HL-60 (cell line): Measurements from ENCODE around the gene ADAT3.

Experiments used
- SPI1 ChIP-seq: IDR thresholded peaks from 2 replicates; pipeline ENCODE4 v1.6.1; 2012; ENCODE audit warnings: low read depth, mild to moderate bottlenecking, borderline replicate concordance
- TF ChIP-seq, protein P1 (sequence below): IDR thresholded peaks from one replicate; pipeline ENCODE4 v1.5.1; 2011; ENCODE audit warnings: low read length, control low read depth, inconsistent platforms; ENCODE audit not compliant: insufficient read depth
- TF ChIP-seq, protein P2 (sequence below): IDR thresholded peaks from 2 replicates; pipeline ENCODE4 v1.6.1; 2012; ENCODE audit warnings: low read depth; ENCODE audit not compliant: insufficient replicate concordance

DNA sequence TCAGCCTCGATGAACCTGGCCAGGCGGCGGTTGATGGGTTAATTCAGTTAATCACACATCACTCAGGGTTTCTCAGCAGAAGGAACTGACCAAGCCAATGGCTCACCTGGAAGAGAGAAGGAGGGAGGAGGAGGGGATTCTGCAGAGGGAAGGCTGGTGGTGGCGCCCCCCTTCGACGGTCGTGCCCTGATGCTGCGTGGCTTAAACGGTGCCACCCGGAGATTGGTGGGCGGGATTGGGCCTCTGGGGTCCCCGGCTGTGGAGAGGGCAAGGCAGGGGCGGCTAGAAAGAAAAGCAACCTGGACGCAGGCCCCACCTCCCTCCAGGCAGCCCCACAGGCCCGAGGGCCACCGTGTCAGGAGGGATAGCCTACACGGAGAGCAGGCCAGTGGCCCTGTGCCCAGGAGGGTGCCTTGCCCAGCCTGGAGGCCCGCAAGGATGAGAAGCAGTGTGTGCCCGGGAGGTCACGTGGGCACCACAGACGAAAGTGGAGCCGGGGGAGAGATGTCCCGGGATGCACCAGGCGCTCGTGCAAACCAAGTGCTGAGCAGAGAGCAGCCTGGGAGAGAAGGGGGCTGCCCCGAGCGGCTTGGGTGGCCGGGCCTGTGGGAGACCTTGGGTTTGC is 51.8 kb downstream of the ADAT3 start:
- TF ChIP-seq, protein P1, sequence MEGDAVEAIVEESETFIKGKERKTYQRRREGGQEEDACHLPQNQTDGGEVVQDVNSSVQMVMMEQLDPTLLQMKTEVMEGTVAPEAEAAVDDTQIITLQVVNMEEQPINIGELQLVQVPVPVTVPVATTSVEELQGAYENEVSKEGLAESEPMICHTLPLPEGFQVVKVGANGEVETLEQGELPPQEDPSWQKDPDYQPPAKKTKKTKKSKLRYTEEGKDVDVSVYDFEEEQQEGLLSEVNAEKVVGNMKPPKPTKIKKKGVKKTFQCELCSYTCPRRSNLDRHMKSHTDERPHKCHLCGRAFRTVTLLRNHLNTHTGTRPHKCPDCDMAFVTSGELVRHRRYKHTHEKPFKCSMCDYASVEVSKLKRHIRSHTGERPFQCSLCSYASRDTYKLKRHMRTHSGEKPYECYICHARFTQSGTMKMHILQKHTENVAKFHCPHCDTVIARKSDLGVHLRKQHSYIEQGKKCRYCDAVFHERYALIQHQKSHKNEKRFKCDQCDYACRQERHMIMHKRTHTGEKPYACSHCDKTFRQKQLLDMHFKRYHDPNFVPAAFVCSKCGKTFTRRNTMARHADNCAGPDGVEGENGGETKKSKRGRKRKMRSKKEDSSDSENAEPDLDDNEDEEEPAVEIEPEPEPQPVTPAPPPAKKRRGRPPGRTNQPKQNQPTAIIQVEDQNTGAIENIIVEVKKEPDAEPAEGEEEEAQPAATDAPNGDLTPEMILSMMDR: no peak
- TF ChIP-seq SPI1: no peak
- TF ChIP-seq, protein P2, sequence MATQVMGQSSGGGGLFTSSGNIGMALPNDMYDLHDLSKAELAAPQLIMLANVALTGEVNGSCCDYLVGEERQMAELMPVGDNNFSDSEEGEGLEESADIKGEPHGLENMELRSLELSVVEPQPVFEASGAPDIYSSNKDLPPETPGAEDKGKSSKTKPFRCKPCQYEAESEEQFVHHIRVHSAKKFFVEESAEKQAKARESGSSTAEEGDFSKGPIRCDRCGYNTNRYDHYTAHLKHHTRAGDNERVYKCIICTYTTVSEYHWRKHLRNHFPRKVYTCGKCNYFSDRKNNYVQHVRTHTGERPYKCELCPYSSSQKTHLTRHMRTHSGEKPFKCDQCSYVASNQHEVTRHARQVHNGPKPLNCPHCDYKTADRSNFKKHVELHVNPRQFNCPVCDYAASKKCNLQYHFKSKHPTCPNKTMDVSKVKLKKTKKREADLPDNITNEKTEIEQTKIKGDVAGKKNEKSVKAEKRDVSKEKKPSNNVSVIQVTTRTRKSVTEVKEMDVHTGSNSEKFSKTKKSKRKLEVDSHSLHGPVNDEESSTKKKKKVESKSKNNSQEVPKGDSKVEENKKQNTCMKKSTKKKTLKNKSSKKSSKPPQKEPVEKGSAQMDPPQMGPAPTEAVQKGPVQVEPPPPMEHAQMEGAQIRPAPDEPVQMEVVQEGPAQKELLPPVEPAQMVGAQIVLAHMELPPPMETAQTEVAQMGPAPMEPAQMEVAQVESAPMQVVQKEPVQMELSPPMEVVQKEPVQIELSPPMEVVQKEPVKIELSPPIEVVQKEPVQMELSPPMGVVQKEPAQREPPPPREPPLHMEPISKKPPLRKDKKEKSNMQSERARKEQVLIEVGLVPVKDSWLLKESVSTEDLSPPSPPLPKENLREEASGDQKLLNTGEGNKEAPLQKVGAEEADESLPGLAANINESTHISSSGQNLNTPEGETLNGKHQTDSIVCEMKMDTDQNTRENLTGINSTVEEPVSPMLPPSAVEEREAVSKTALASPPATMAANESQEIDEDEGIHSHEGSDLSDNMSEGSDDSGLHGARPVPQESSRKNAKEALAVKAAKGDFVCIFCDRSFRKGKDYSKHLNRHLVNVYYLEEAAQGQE: no peak
